Loucy (cell line): ENCODE measurements around the gene HSPA4L.

ENCODE experiments used
- H2AFZ ChIP-seq: fragments of 200-600 bp; sonication (generic); 2 replicates; pipeline ENCODE4 v1.6.0; 2016; ENCODE audit warnings: antibody characterized with exemption, mild to moderate bottlenecking, low read length, moderate library complexity
- H3F3A ChIP-seq: fragments of 200-600 bp; 2 replicates; pipeline ENCODE4 v1.6.0; 2016; ENCODE audit warnings: antibody characterized with exemption, low read depth, mild to moderate bottlenecking
- H3K27me3 ChIP-seq: fragments of 200-600 bp; sonication (generic); 2 replicates; pipeline ENCODE4 v1.6.1; 2014; ENCODE audit warnings: low read length, mild to moderate bottlenecking; ENCODE audit not compliant: insufficient read depth, poor library complexity, severe bottlenecking
- H3K36me3 ChIP-seq: fragments of 200-600 bp; sonication (generic); 2 replicates; pipeline ENCODE4 v1.6.1; 2016; ENCODE audit warnings: low read length; ENCODE audit not compliant: insufficient read depth
- H3K4me1 ChIP-seq: fragments of 200-600 bp; sonication (generic); 2 replicates; pipeline ENCODE4 v1.5.1; 2014; ENCODE audit warnings: low read length, mild to moderate bottlenecking; ENCODE audit not compliant: insufficient read depth, poor library complexity, severe bottlenecking
- H3K4me2 ChIP-seq: fragments of 200-600 bp; sonication (generic); 2 replicates; pipeline ENCODE4 v1.6.0; 2014; ENCODE audit warnings: antibody characterized with exemption, low read length, low read depth, mild to moderate bottlenecking; ENCODE audit not compliant: poor library complexity, severe bottlenecking
- H3K4me3 ChIP-seq: fragments of 200-600 bp; sonication (generic); 2 replicates; pipeline ENCODE4 v1.5.1; 2014; ENCODE audit warnings: low read length, mild to moderate bottlenecking, mixed read lengths; ENCODE audit not compliant: poor library complexity, severe bottlenecking
- H3K79me2 ChIP-seq: fragments of 200-600 bp; sonication (generic); 2 replicates; pipeline ENCODE4 v1.6.1; 2014; ENCODE audit warnings: low read length; ENCODE audit not compliant: insufficient read depth
- H3K9ac ChIP-seq: fragments of 200-600 bp; sonication (generic); 2 replicates; pipeline ENCODE4 v1.6.0; 2014; ENCODE audit warnings: mild to moderate bottlenecking, low read depth, low read length, moderate library complexity; ENCODE audit not compliant: poor library complexity, severe bottlenecking
- H3K9me2 ChIP-seq: fragments of 200-600 bp; sonication (generic); replicated peaks from 2 replicates; pipeline ENCODE4 v1.6.1; 2016; ENCODE audit warnings: low read depth, low read length, mixed read lengths
- H3K9me3 ChIP-seq: fragments of 200-600 bp; sonication (generic); 2 replicates; pipeline ENCODE4 v1.6.1; 2014; ENCODE audit warnings: mild to moderate bottlenecking, antibody characterized with exemption, low read length, low read depth; ENCODE audit not compliant: insufficient read depth
- H4K20me1 ChIP-seq: fragments of 200-600 bp; sonication (generic); 2 replicates; pipeline ENCODE4 v1.6.0; 2014; ENCODE audit warnings: antibody characterized with exemption, low read length, mild to moderate bottlenecking; ENCODE audit not compliant: insufficient read depth, poor library complexity, severe bottlenecking
- CTCF ChIP-seq: fragments of 200-600 bp; sonication (generic); conservative IDR thresholded peaks from 2 replicates; pipeline ENCODE4 v1.5.1; 2014; ENCODE audit warnings: mild to moderate bottlenecking, antibody characterized with exemption, low read length
- EZH2phosphoT487 ChIP-seq: fragments of 200-600 bp; IDR thresholded peaks from 2 replicates; pipeline ENCODE4 v1.6.1; 2018; ENCODE audit warnings: antibody characterized with exemption, mild to moderate bottlenecking, moderate library complexity, borderline replicate concordance

The HSPA4L gene

GRCh38 chr4:127737295-127737694 lies 44.8 kb upstream of the HSPA4L start:
- no peak overlapping the region for H2AFZ ChIP-seq
- TF ChIP-seq CTCF (no peak), EZH2phosphoT487 (no peak)
- H3F3A ChIP-seq, result no peaks in the 10 kb centered on the region
- H3K4me2 ChIP-seq, result no peak overlapping the region
- H3K9me3 ChIP-seq, result no peaks in the 10 kb centered on the region
- H3K4me1 ChIP-seq, result no peaks in the 10 kb centered on the region
- no peaks in the 10 kb centered on the region for H3K27me3 ChIP-seq
- no peaks in the 10 kb centered on the region for H3K36me3 ChIP-seq
- H4K20me1 ChIP-seq, result no peaks in the 10 kb centered on the region
- no peaks in the 10 kb centered on the region for H3K9me2 ChIP-seq
- H3K9ac ChIP-seq, result no peak overlapping the region
- no peak overlapping the region for H3K4me3 ChIP-seq
- no peaks in the 10 kb centered on the region for H3K79me2 ChIP-seq

GRCh38 chr4:127741247-127741646 lies 40.9 kb upstream of the HSPA4L start:
- no peaks in the 10 kb centered on the region for H3F3A ChIP-seq
- no peak overlapping the region for H3K9ac ChIP-seq
- H3K36me3 ChIP-seq, result no peaks in the 10 kb centered on the region

GRCh38 chr4:127747883-127748282 lies 34.2 kb upstream of the HSPA4L start:
- H3K9me2 ChIP-seq, result no peaks in the 10 kb centered on the region
- H3K9ac ChIP-seq, result no peak overlapping the region
- H3K4me3 ChIP-seq, result no peak overlapping the region
- no peaks in the 10 kb centered on the region for H3K4me1 ChIP-seq
- no peak overlapping the region for H2AFZ ChIP-seq
- H3F3A ChIP-seq, result no peaks in the 10 kb centered on the region
- TF ChIP-seq CTCF, result no peak
- TF ChIP-seq EZH2phosphoT487, result no peak
- H3K27me3 ChIP-seq, result no peaks in the 10 kb centered on the region
- H4K20me1 ChIP-seq, result no peaks in the 10 kb centered on the region
- no peaks in the 10 kb centered on the region for H3K79me2 ChIP-seq
- H3K4me2 ChIP-seq, result no peak overlapping the region
- H3K9me3 ChIP-seq, result peaks cover 11% of the 10 kb centered on the region; the same call in 1 of the 2 replicates
- no peaks in the 10 kb centered on the region for H3K36me3 ChIP-seq

More at GRCh38 chr4:127741247-127741646, 40.9 kb upstream of the HSPA4L start:
- Histone ChIP-seq H3K4me3 (no peak overlapping the region), H3K9me3 (no peaks in the 10 kb centered on the region), H3K27me3 (no peaks in the 10 kb centered on the region), H3K4me1 (no peaks in the 10 kb centered on the region), H3K9me2 (no peaks in the 10 kb centered on the region), H3K79me2 (no peaks in the 10 kb centered on the region), H4K20me1 (no peaks in the 10 kb centered on the region), H3K4me2 (no peak overlapping the region), H2AFZ (no peak overlapping the region)
- no peak for TF ChIP-seq EZH2phosphoT487
- TF ChIP-seq CTCF, result no peak
